ENCODE measurements around the gene SNRNP27. TPM values are rescaled to one million over a fixed set of nuclear protein-coding genes. Genes with fewer than 3 reads are reported as not detected.

The SNRNP27 gene
- total and polyA plus RNA-seq, 9 of the 15 experiments (the other 6 are each of a cell fraction or from before 2014, with no cell fraction given): 29.2 to 102 (median 65.7) TPM

- TF ChIP-seq ZNF140 (CRISPR knock-in tag; IDR thresholded peaks at IDR 0.05) (no peak), SRSF1 (IDR thresholded peaks at IDR 0.05; ENCODE audit: low read depth, low read length) (peak; percentile 85; the same call in 1 of the 2 replicates), GATAD2A (IDR thresholded peaks at IDR 0.05) (no peak), HDGF (IDR thresholded peaks at IDR 0.05) (peak; percentile 78; the same call in 1 of the 2 replicates), E2F3 (CRISPR knock-in tag; IDR thresholded peaks at IDR 0.05) (peak; percentile 60; the same call in 1 of the 2 replicates), ZFP1 (CRISPR knock-in tag; IDR thresholded peaks at IDR 0.05) (no peak), ZKSCAN1 (IDR thresholded peaks at IDR 0.05; ENCODE audit: low read depth, low read length) (peak; percentile 78), XRCC3 (IDR thresholded peaks at IDR 0.05) (no peak), GABPB2 (CRISPR knock-in tag; conservative IDR thresholded peaks at IDR 0.05) (no peak), NCOR1 (IDR thresholded peaks at IDR 0.05) (peak; percentile 8; the same call in 1 of the 2 replicates), HDAC8 (tag; IDR thresholded peaks at IDR 0.05) (peak; percentile 76; the same call in 1 of the 2 replicates), MTA2 (IDR thresholded peaks at IDR 0.05; ENCODE audit: low read depth) (no peak), JUNB (CRISPR knock-in tag; conservative IDR thresholded peaks at IDR 0.05) (peak; percentile 66), RFX1 (IDR thresholded peaks at IDR 0.05) (no peak), ETS2 (tag; IDR thresholded peaks at IDR 0.05; ENCODE audit: borderline replicate concordance, poor library complexity, severe bottlenecking) (no peak), ZNF668 (CRISPR knock-in tag; IDR thresholded peaks at IDR 0.05) (no peak), GABPB1 (CRISPR knock-in tag; IDR thresholded peaks at IDR 0.05) (peak; percentile 72), HDAC1 (IDR thresholded peaks at IDR 0.05) (peak in 1 of 2 experiments; percentile 92; a peak in 2 of 4 replicates), E2F1 (CRISPR knock-in tag; IDR thresholded peaks at IDR 0.05) (peak; percentile 81; the same call in 1 of the 2 replicates)
- TF ChIP-seq, protein P1, sequence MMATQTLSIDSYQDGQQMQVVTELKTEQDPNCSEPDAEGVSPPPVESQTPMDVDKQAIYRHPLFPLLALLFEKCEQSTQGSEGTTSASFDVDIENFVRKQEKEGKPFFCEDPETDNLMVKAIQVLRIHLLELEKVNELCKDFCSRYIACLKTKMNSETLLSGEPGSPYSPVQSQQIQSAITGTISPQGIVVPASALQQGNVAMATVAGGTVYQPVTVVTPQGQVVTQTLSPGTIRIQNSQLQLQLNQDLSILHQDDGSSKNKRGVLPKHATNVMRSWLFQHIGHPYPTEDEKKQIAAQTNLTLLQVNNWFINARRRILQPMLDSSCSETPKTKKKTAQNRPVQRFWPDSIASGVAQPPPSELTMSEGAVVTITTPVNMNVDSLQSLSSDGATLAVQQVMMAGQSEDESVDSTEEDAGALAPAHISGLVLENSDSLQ (IDR thresholded peaks at IDR 0.05): peak; percentile 88
- TF ChIP-seq, protein P2, sequence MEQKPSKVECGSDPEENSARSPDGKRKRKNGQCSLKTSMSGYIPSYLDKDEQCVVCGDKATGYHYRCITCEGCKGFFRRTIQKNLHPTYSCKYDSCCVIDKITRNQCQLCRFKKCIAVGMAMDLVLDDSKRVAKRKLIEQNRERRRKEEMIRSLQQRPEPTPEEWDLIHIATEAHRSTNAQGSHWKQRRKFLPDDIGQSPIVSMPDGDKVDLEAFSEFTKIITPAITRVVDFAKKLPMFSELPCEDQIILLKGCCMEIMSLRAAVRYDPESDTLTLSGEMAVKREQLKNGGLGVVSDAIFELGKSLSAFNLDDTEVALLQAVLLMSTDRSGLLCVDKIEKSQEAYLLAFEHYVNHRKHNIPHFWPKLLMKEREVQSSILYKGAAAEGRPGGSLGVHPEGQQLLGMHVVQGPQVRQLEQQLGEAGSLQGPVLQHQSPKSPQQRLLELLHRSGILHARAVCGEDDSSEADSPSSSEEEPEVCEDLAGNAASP (IDR thresholded peaks at IDR 0.05): no peak
- TF ChIP-seq, protein P3, sequence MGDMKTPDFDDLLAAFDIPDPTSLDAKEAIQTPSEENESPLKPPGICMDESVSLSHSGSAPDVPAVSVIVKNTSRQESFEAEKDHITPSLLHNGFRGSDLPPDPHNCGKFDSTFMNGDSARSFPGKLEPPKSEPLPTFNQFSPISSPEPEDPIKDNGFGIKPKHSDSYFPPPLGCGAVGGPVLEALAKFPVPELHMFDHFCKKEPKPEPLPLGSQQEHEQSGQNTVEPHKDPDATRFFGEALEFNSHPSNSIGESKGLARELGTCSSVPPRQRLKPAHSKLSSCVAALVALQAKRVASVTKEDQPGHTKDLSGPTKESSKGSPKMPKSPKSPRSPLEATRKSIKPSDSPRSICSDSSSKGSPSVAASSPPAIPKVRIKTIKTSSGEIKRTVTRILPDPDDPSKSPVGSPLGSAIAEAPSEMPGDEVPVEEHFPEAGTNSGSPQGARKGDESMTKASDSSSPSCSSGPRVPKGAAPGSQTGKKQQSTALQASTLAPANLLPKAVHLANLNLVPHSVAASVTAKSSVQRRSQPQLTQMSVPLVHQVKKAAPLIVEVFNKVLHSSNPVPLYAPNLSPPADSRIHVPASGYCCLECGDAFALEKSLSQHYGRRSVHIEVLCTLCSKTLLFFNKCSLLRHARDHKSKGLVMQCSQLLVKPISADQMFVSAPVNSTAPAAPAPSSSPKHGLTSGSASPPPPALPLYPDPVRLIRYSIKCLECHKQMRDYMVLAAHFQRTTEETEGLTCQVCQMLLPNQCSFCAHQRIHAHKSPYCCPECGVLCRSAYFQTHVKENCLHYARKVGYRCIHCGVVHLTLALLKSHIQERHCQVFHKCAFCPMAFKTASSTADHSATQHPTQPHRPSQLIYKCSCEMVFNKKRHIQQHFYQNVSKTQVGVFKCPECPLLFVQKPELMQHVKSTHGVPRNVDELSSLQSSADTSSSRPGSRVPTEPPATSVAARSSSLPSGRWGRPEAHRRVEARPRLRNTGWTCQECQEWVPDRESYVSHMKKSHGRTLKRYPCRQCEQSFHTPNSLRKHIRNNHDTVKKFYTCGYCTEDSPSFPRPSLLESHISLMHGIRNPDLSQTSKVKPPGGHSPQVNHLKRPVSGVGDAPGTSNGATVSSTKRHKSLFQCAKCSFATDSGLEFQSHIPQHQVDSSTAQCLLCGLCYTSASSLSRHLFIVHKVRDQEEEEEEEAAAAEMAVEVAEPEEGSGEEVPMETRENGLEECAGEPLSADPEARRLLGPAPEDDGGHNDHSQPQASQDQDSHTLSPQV (IDR thresholded peaks at IDR 0.05): peak; percentile 96
These were observed 20.6 kb downstream of the SNRNP27 start (continued) for GRCh38 chr2:69914164-69914949.
